NCI-H146 (cell line): Measurements from ENCODE around the gene FAM193B.
"Not testable (repeated sequence)": the region's sequence is repeated elsewhere in the genome, so short reads cannot be mapped to it uniquely, and the experiment has no call there.

ENCODE experiments used
- DNase-seq: peaks from one replicate; lab custom pipeline; 2025; lab: John Stamatoyannopoulos, UW

The FAM193B gene

DNA sequence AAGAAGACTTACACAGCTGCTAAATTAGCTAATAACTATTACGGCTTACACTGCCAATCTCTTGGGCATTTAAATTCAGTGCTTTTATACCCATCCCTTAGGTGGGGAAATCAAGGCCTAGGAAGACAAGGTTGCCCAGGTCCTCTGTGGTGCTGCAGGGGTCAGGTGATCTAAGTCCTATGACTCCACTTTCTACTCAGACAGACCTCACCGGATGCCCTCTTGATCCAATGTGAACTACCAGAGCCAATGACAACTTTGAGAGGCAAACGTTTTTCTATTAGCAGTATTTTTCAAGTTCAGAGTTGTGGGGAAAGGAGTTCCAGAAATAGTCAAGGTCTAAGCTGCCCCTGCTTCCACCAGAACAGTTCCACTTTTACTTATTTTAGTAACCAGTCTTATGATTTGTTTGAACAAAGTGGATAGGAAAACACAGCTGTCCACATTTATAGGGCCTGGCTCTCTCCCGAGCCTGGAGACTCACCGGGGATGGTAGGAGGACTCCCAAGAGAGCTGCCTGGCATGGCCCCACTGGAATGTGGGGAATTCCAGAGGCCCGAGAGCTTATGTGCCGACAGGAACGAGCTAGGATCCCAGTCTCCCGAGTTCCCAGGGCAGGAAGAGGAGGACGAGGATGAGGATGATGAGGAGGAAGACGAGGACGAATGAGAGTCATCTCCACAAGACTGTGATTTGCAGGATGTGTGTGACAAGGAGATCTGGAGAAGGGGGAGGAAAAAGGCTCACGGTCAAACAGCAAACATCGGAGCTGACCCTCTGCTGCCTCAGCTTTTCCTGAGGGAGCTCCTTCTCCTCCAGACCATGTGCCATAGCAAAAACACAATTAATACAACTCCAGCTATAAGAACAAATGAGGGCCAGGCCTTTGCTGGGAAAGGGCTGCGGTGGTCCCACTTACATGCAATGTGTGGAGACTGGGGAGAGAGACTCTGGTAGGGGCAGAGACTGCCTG is 16.7 kb downstream of the FAM193B start:
- DNase-seq = no peak

DNA sequence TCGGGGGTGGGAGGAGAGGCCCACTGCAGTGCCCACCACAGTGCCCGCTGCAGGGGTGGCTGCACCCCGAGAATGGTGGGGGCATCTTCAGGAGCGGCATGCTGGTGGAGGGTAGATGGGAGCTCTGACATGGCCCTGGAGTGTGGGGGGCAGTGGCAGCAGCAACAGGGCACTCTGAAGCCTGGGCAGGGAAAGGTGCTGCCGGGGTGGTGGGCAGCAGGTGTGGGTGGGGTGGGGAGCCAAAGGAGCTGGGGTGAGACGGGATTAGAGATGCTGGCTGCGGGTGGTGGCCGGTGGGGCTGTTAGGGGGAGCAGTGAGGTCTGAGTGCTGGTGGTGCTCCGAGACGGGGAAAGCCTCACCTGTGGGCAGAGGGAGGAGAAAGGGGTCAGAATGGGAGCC is 18.0 kb downstream of the FAM193B start:
- no peak for DNase-seq

DNA sequence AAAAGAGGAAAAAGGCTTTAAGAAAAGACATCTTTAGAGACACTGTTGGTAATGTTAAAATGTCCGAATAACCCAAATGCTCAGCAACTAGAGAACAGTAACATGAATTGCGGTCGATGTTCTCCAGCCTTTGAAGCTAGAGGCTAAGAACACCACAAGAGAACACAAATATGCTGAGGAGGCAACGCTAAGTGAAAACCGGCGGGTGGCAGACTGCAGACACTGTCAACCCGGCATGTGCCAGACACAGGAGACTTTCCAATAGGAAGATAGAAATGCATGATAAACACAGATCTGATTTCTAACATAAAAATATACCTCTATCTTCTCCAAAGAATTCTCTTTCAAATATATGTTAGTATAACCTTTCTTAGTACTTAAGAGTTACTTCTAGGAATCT is 19.2 kb downstream of the FAM193B start:
- DNase-seq = no peak

DNA sequence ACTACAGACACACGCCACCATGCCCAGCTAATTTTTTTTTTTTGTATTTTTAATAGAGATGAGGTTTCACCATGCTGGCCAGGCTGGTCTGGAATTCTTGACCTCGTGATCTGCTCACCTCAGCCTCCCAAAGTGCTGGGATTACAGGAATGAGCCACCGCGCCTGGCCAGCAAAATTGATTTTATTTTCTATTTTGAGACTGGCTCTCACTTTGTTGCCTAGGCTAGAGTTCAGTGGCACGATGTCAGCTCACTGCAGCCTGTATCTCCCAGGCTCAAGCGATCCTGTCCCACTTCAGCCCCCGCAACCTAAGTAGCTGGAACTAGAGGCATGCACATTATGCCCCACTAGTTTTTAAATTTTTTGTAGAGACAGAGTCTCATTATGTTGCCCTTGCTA is 19.9 kb downstream of the FAM193B start:
- not testable (repeated sequence) for DNase-seq

GRCh38 chr5:177531209-177531940 is 23.0 kb downstream of the FAM193B start:
- DNase-seq = no peak

- DNase-seq = no peak
Measured at GRCh38 chr5:177530638-177531037, 23.7 kb downstream of the FAM193B start.

GRCh38 chr5:177529247-177530203 is 24.8 kb downstream of the FAM193B start:
- no peak for DNase-seq

- DNase-seq = no peak
Measured at GRCh38 chr5:177528631-177529030, 25.7 kb downstream of the FAM193B start.

GRCh38 chr5:177527595-177527994 is 26.8 kb downstream of the FAM193B start:
- no peak for DNase-seq

DNA sequence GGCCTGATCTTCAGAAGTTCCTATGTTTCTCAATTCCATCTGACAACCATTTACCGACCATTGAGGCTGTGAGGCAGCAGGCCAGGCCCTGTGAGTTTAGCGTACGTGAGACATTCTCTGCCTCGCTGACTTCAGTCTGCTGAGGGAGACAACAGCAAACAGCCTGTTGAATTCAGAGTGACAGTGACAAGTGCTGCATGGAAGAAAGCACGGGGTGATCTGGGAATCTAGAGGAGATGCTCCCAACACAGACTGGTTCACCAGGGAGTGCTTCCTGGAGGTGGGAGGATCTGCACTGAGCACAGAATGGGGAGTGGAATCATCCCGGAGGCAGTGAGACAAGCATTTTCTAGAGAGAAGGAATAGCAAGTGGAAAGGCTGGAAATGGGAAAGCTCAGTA is 27.6 kb downstream of the FAM193B start:
- DNase-seq = no peak

DNA sequence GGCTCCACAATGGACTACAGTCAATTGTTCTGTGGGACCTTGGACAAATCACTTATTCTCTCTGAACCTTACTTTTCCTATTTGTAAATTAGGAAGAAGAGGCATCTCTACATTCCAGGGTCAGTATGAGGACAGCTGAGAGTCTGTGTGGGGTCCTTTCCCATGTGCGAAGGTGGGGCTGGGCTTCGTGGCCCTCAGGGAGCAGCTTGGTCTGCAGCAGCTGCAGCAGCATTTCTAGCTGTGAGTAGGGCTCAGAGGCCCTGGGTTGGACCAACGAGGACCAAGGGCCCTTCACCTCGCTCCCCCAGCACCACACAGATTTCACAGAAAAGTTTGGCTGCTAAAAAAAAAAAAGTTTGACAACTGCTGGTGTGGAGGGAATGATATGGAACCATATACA is 28.2 kb downstream of the FAM193B start:
- no peak for DNase-seq

DNA sequence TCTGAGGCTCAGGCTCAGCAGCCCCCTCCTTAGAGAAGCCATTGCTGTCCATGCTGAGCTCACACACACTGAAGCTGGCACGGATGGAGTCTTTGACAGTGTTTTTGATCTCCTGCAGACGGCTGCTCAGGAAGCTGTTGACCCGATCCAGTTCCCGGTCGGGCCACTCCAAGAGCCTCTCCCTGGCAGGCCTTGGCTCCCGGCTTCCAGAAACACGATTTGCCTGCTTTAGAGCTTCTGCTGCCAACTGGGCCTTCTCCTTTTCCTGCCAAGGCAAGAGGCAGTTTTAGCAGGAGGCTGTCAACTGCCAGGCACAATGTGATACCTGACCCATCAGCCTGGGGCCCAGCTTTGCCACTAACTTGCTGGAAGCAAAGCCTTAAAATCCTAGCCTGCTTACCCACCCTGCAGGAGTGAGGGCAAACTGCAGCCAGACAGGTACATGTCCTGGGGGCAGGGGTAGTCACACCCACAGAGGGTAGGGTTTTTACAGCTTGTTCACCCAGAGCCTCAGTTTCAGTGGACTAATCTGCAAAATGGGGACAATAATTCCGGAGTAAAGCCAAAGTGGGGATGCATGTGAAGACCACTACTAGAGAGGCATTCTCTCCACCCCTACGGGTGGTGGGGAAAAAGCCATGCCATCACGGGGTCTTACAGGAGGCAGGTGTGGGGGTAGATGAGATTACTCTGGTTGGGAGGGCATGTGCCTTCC is 29.3 kb downstream of the FAM193B start:
- no peak for DNase-seq

GRCh38 chr5:177524539-177524900 is 29.8 kb downstream of the FAM193B start:
- DNase-seq = no peak

DNA sequence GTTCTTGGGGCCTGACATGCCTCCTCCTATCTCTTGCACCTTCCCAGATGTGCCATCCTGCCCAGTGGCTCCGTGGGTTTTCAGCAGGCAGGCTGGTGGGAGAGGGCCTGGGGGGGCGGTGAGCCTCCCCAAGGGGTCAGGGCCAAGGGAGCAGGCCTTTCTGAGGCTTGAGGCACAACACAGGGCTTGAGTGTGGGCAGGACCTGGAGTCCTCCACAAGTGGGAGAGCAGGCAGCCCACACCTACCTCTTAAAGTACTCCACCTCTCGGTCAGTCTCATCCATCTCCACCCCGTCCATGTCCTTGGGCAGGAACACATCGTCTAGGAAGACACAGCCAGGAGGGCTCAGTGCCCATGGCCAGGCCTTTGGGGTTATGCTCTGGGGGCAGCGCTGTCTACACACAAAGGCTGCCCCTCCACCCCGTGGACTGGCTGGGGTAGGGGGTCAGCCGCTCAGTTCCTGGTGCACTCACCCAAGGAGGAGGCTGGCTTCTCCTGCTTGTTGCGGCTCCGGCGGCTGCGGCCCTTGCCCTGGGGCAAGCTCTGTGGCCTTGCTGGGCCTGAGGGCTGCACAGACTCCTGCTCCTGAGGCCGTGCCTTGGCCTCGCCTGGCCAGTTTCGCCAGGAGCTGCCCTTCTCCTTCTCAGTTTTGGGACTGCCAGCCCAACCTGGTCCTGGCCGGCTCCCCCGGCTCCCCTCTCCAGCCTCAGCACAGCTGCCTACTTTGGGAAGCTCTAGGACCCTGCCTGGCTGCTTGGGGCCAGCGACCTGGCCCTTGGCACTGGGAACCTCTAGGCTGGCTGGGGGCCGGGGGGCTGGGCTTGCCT is 30.4 kb downstream of the FAM193B start:
- no peak for DNase-seq

DNA sequence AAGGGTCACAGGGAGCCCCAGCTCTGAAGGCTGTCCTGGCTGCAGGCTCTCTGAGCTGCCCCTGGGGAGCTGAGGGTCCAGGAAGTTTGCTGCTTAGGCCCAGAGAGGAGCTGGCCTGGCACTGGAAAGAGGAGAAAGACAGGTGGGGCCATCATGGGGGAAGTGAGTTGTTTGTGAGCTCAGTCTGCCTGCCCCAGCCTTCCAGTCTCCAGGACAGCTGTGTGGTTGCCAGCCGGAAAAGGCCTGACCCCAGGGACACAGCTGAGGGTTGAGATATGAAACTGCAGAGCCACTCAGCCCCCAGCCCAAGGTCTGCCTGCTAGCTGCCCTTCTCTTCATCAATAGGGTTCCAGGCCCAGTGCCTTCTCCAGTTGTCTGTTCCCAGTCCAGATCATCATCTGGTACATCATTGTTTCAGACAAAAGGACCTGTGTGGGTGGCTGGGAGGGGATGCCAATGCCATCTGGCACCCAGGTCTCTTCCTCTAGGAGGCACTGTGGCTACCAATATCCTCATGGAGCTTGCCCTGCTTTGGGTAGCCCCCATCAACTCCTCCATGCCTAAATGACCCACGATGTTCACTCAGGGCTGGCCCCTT is 33.3 kb downstream of the FAM193B start:
- DNase-seq = no peak

DNA sequence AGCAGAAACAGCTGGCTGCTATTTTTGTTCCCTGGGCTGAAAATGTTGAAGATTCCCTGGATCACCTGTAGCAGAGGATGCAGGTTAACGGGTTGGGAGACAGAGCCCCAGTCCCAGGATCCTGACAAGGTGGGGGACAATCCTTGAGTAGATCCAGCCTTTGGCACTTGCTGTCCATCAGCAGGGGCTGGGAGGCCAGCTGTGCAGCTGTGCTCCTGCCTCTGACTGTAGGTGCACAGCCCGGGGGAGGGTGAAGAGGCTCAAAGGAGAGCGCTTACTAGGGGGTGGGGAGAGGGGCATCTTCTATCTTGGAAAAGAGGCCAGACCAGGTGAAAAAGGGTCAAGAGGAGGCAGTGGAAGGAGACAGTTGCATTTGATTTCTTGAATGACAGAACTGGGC is 34.1 kb downstream of the FAM193B start:
- DNase-seq = no peak

GRCh38 chr5:177519463-177520235 is 34.7 kb downstream of the FAM193B start:
- no peak for DNase-seq

DNA sequence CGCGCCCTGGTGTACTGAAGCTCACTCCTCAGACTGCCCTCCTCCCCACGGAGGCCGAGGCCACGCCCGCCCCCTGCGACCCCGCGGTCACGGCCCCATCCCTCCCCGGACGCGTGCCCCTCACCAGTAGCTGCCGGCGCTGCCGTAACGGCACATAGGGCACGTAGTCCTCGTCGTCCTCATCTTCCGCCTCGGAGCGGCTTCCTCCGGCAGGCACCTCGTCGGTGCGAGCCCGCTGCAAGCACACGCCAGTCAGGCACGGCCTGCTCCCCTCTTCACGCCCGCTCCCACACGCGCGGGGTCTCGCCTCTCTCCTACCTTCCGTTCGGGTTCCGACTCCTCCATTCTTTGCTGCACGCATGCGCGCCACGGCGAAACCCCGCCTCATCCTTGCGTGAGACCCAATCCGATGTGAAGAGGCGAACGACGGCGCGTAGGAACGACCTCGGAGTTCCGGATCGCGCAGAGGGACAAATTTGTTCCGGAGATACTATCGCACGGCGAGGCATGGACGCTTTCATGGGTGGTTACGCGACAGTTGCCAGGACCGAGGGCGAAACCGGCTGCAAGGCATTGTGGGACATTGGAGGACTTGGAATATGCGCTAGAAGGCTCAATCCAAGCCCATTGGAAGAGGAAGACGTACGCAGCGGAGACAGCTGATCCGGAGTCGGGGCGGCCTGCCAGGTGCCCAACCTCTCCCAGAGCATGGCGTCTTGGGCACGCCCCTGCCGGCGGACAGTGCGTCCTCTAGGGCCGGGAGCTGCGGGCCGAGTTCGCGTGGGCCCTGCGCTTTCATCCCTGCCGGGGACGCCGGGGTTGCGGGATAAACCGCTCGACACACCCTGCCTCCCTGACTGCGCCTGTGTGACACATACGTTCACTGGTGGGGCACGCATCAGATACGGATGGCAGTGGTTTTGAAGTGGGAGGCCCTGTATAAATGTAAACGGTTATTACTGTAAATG is 37.5 kb downstream of the FAM193B start, which contains the start of gene DDX41:
Gene DDX41, minus strand, starts transcription at position 361 of the 968 bp plus-strand sequence. Its CDS starts 16 bp downstream, at position 345.
- DNase-seq = peak; percentile 94
